NCI-H1092 treated with DMSO at 0.1 percent for 48 hours (cell line): ENCODE measurements around the gene NALCN.

Experiments
- DNase-seq: peaks from one replicate; lab custom pipeline; 2025; lab: John Stamatoyannopoulos, UW

The NALCN gene

DNA sequence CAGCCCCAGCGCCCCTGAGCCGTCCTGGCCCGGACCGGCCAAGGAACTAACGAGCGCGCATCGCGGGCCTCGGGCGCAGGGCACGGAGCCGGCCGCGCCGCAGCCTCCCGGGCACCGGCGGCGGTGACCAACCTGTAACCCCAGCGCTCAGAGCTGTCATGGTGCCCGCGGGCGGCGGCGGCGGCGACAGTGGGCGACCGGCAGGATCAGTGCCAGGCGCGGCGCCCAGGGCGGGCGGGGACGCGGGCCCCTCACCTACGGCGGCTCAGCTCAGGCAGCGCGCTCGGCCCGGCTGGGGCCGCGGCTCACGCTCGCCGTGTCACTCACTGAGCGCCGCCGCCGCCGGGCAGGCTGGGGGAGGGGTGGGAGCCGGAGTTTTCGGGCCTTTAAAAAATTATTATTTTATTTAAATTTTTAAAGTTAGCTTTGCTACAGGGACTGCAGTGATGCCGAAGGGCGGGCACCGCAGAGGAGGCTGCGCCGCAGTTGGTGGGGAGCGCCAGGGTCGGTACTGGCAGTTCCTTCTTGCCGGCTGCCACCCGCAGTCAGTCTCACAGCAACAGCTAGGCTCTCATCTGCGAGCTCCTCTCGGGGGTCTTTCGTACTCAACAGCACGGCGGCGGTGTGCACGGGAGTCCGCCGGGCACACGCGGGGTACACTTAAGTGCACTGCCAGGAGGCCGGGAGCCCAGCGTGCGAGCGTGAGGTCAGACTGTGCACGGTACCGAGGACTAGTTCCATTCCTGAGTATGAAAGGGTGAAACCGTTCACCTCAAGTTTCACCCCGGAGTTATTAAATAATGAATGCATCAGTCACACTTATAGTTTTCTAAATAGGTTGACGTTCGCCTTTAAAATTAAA, at the start of gene NALCN:
Gene NALCN, minus strand, starts transcription at position 328 of the 862 bp plus-strand sequence. CDS start 17,382 bp downstream, outside the sequence.
- DNase-seq, result peak; percentile 95

DNA sequence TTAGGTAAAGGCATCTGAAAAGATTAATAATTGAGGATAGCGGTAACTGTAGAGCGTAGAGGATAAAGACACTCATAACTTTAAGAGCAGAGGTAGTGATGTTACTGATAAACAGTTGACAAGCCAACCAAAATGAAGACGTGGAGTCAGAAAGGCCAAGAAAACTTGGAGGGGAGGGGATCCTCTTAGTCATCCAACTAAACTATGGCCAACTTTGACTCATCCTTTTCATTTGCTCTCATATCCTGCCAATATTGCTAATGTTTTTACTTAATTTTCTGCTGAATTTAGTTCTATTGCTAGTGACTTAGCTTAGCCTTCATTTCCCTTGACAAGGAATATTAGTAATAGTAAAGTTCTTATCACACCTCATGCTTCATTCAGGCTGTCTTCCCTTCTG, 49.6 kb upstream of the NALCN start:
- no peak for DNase-seq

DNA sequence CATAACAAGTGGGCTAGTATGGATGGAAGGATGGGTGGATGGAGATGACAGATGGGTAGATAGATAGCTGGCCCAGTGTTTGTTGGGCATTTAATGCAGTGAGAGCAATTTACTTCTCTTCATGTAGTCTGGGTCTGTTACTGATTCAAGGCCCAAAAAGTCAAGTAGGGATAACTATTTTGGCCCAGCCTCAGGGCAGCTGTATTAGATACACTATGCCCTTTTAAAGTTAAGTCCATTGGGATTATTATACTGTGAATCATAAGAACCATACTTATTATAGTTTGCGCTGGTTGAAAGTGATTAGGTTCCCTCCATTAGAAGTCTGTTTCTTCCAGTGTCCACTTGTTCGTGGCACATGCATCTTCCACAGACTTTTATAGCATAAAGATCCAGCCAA, 40.9 kb upstream of the NALCN start:
- no peak for DNase-seq

DNA sequence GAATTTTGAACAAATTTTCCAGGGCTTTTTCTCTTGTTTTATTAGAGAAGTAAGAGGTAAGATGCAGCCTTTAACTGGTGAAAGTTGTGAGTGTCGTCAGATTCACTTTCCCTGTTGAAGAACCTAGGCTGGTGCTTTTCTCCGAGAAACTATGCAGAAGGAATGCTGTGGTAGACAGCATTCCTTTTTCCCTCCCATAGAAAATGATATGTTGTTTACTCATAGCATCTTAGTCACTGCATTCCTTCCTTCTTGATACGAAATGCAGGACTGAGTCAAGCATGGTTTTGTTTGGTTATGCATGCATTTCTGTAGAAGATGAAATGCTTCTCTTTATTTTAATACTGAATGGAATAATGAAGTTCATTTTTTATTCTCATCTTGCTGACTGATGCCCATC, 39.6 kb upstream of the NALCN start:
- DNase-seq, result no peak

DNA sequence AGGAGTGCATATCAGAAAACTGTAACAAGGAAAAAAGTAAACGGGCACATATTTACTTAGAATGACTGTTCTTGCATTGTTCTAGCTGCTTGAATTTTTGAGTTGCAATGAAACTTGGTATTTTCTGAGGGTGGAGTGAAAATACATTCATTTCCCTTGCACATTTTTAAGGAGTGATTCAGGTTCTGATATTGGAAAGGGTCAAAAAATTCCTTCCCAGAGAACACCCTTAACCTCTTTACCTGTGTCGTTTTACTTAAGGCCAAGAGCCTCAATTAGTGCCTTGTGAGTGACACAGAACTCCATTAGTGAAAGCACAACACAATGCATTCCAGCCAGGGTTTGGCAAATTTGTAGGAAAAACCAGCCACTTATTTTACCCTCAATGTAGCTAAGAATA, 38.5 kb upstream of the NALCN start:
- no peak for DNase-seq

DNA sequence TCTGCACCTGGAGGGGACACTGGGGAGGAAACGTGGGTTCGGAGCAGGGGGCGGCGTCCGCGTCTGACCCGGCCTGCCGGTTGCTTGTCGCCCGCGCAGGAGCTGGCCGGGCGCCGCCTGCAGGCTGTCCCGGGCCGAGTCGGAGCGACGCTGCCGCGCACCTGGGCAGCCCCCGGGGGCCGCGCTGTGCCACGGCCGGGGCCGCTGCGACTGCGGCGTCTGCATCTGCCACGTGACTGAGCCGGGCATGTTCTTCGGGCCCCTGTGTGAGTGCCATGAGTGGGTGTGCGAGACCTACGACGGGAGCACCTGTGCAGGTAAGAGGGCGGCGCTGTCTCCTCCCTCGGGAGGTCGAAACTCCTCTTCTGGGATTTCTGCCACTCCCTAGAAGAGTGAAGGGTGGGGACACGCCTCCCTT, 37.5 kb upstream of the NALCN start:
- no peak for DNase-seq

DNA sequence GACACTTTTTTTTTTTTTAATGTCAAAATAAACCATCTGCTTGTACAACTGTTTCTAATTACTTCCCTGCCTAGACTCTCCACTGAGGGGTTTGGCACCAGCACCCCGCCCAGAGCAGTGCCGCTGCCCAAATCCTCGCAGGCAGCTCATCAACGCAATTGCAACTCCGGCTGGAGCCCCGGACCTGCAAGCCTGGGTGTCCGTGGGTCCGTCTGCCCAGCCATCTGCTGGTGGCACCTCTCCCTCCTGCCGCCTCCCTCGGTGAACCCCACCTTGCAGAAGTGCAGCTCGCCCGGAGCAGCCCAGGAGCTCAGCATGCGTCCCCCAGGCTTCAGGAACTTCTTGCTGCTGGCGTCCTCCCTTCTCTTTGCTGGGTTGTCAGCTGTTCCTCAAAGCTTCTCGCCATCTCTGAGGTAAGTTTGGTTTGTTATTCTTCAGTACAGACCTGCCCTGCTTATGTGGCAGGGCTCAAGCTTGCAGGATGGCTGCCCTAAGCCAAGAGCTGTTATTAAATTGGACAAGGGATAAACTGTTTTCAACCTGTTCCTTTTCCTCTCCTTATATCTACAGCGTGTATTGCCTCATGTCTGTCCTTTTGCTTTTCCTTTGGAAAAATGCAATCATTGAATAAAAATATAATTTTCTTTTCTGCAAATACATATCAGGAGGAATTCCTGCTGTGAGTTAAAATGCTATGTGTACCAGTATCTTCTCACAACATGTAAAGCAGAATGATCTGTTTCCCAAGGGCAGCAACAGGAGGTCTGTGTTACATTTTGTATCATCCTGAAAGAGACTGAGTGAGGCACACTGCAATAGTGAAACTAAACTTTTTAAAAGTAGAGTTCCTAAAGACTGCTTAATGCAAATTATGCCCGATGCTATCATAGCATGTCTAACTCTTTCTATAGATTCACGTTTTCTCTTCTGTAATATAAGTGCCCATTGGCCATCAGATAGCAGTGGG, 36.5 kb upstream of the NALCN start, which contains the start of gene ITGBL1:
Gene ITGBL1, plus strand, starts transcription at position 157 of the 967 bp plus-strand sequence. Its CDS starts 159 bp downstream, at position 316.
- DNase-seq, result no peak

DNA sequence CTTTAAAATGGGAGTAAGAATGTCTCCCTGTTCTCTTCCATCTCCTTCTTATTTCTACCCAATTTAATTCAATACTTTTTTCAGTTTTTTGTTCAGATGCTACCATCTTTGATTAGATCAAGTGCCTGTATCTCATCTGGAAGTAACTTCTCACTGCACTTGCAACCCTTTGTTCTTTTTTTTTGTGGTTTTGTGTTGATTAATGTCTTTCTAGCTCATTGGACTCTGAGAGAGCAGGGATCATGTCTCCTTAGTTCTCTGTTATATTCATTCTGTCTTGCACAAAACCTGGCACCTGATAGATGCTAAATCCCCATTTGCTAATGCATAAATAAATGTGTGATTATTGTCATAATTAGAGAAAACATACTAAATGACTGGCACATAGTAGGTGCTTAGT, 35.3 kb upstream of the NALCN start:
- no peak for DNase-seq

DNA sequence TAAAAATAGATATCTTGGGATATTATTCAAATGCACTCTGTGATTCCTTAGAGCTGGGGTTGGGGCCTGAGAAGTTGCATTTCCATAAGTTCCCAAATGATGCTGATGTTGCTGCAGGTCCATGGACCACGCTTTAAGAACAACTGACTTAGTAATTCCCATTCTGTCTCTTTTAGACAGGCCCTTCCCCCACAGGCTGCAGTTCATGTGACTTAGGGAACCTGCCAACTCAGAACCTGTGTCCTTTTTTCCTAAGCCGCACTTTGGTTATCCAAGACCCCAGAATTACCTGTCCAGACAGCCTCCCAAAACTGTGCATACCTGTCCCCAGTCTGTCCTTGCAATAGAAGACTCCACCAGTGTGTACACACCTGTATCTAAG, 34.4 kb upstream of the NALCN start:
- DNase-seq, result no peak

DNA sequence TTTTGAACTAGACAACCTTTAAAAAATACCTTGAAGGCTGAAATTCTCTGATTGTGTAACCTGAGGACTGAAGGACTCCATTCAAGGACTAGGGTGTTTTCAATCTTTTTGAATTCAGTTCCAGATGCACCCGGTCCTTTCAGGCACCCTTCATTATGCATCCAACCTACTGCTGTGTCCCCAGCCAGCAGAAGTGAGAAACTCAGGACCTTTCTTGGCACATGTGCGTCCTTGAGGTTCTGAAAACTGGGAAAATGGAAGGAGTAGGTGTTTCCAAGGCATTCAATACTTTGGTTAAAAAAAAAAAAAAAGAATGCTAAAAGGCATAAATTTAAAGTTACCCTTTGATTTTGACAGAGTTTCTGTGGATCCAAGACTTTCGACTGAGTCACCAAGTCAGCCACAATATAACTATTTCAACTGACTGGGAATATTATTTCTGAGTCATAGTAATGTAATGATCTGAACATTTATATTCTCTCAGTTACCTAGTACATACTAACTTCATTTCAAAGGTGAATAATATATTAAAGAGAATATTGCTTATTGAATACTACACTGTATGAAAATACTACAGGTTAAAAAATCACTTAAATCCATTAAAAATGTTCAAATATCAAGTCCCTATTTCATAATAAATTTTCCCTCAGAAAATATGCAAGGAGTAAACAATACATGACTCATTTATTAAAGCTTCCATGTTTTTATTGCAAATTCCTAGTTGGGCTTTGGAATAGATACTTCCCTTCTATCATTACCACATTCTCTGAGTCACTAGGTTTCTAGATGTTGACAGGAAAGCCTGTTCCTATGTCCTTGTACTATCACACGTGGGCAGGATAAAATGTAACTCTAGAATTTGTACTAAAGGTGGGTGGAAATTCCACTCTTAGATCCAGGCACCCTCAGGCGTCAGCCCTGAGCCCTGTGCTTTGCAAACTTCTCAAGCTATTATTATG, 33.8 kb upstream of the NALCN start:
- DNase-seq, result no peak

DNA sequence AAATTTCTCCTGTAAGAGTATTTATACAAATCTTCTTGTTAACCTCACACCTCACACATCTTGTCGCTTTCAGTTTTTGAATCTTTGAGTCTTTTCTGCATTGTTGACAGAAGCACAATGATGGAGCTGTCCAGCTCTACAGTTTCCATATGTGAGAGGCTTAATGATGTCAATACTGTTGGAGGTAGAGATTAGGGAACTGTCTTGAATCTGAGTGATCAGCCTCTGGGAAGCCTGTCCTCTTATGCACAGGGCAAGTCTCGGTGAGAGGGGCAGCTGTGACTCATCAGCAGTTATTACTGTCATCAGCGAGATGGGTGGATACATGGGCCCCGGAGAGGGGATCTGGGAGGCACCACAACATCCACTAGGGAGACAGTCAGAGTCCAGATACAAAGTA, 31.5 kb upstream of the NALCN start:
- DNase-seq, result no peak

DNA sequence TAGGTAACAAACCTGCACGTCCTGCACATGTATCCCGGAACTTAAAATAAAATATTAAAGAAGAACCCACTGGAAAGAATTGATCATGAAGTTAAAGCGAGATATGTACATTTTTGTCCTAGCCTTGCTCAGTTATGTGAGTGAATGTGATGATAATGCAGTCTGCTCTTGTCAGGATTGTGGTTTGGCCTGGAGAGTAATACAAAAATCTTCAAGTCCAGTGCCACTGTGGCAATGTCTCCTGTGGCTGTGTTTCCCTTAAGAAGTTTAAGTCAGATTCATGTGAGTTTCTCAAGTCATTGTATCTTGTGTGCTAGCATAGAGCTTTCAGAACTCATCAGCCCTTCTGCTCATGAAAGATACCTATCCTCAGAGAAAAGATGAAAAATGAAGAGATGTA, 18.2 kb upstream of the NALCN start:
- DNase-seq, result no peak

DNA sequence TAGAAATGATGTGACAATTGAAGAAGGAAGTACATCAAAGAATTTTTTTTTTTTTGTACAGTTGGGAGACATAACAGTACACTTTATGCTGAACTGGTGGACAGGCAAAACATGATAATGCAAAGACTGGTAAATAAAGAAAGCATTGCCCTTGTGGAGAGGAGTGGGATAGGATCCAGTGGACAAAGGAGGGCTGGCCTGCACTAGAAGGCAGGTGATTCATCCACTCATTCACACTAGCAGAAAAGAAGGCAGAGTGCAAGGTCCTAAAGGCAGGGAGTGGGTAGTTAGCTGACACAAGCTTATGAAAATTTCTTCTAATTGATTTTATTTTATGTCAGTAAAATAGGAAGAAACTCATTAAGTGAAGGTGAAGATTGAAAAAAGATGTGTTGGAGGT, 17.6 kb upstream of the NALCN start:
- no peak for DNase-seq

DNA sequence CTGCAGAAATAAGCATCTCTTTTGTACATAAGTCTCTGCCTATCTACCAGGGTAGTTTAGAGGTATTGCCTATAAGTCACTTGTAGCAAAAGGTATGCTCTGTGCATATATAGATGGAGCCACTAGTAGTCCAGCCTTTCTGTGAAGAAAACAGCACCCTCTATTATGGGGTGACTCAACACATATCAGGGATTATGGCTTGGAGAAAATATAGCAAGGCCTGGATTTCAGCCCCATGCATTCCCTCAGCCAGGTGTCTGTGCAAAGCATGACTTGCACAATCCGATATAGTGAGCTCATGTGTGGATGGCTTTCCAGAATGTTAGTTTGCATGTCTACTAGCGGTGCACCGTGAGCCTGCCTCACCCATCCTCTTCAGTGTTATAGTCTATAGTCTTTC, 13.4 kb upstream of the NALCN start:
- DNase-seq, result no peak

DNA sequence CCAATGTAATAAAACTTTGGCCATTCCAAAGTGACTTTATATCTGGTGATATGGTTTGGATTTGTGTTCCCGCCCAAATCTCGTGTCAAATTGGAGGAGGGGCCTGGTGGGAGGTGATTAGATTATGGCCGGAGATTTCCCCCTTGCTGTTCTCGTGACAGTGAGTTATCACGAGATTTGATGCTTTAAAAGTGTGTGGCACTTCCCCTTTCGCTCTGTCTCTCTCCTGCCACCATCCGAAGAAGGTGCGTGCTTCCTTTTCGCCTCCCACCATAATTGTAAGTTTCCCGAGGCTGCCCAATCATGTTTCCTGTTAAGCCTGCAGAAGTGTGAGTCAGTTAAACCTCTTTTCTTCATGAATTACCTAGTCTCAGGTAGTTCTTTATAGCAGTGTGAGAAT, 9.3 kb upstream of the NALCN start:
- no peak for DNase-seq

DNA sequence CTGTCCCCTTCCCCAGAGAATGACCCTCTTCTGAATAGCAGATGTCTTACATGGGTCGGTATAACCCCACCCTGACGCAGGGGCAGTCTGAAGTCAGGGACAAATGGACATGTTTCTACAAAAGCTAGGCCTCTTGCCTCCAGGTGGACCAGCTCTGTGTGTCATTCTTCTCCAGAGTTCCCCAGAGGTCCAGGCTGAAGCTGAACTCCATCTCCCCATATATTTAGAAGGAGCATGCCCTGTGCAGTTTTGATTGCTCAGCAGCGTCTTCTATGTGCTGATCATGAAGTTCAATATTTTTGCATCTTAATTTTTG, 8.8 kb upstream of the NALCN start:
- DNase-seq, result no peak

DNA sequence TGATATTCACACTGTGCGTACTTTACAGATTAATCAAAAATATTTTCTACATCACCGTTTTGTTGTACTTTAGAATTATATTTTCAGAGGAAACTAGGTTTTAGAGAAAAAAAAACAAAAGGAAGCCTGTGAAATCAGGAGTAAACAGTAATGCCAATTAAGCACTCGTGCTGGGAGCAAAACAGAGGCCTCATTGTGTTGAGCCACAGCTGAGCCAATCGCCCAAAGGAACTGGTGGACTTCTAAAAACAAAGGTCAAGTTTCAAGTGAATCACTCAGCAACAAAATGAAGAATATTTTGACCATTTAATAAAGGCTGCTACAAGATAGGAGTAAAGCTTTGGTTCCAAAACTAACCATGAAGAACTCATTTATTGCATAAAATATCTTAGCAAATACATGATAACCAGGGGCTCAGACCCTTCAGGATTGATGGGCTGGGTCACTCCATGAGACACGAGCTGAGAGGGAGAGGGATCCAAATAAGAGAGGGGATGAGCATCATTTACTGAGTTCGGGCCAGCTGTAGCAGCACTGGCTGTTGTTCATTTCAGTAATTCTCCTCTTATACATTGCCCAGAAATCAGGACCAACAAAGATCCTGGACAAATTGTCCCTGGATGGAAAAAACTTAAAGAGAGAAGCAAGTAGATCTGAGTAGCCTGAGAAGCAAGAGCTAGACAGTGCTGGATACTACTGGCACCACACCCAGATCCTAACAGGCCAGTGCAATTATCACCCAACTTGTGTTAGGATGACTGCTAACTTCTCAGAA, 8.3 kb upstream of the NALCN start:
- no peak for DNase-seq

DNA sequence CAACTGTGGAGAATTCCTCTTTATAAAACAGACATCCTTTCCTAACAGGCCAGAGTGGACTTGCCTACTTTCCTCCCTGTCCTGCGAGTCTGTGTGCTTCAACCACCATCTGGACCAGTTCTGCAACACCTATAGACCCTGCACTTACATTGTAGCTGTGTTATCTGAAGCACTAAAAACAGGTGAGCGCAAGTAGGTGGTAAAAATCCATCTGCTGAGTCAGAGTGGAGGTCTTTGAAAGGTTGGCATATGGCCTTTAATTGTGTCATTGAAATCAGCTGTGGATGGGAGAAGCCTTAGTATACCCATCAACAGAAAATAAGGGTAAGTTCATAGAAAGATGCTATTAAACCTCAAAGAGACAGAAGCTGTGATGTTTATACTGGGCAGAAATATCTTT, 7.6 kb upstream of the NALCN start:
- DNase-seq, result no peak

DNA sequence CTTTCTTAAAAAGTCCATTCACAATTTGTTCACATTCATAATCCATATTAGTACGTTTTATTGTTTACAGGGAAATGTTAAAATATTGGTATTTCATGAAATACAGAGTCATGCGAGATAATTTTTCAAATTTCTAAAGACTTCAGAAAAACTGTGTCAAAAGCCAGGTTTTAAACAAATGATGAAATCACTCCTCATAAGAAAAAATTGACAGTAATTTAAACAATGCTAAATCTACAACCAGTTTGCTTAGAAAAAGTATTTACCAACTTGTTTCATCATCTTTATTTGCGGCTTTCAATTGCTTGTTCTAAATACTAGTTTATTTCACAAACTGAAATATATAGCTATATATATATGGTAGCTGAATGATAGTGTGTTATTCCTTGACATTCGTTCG, 1.2 kb upstream of the NALCN start:
- DNase-seq, result no peak

DNA sequence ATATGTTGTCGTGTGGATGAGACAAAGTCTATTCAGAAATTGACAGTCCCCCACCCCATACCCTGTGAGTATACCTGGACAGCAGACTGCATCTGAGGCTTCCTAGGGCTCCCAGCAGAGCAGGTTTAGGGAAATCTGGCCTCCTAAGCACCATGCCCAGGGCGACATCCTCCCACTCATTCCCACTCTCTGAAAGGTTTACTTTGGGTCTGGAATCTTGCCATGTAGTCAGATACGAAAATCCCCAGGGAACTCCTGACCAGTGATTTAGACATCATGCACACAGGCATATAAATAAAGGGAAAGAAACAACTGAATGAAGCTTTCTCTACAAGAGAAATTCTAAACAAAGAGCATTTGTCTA, 717 bp upstream of the NALCN start:
- DNase-seq, result peak; percentile 99
